Astrocyte (in vitro differentiated cells and primary cell): ENCODE results near the gene ADAMTSL2. TPM values are rescaled to one million over a fixed set of nuclear protein-coding genes. Genes with fewer than 3 reads are reported as not detected.

Experiments
- DNase-seq: peaks from one replicate; pipeline ENCODE4 v3.0.0-alpha.2; 2010; ENCODE audit warnings: low read depth
- FAIRE-seq: peaks from 2 replicates; lab custom pipeline; 2011; peaks lifted over from hg19 to GRCh38; lab: Jason Lieb, UNC
- H2AFZ ChIP-seq: 2 replicates; pipeline ENCODE4 v1.6.0; 2012; ENCODE audit warnings: low read depth, low read length, inconsistent platforms
- H3K27ac ChIP-seq: 2 replicates; pipeline ENCODE4 v1.5.1; 2011; ENCODE audit warnings: low read depth, low read length, inconsistent platforms
- H3K27me3 ChIP-seq: 2 replicates; pipeline ENCODE4 v1.6.0; 2011; ENCODE audit warnings: low read length, inconsistent platforms; ENCODE audit not compliant: insufficient read depth
- H3K36me3 ChIP-seq: 2 replicates; pipeline ENCODE4 v1.5.1; 2011; ENCODE audit warnings: low read length, inconsistent platforms; ENCODE audit not compliant: insufficient read depth
- H3K4me1 ChIP-seq: 2 replicates; pipeline ENCODE4 v1.5.1; 2011; ENCODE audit warnings: low read length, inconsistent platforms; ENCODE audit not compliant: insufficient read depth
- H3K4me2 ChIP-seq: 2 replicates; pipeline ENCODE4 v1.6.0; 2012; ENCODE audit warnings: low read length, inconsistent platforms
- H3K4me3 ChIP-seq: 2 replicates; pipeline ENCODE4 v1.5.1; 2011; ENCODE audit warnings: low read depth, mild to moderate bottlenecking, low read length, inconsistent platforms; ENCODE audit not compliant: insufficient read depth
- H3K79me2 ChIP-seq: 2 replicates; pipeline ENCODE4 v1.6.0; 2012; ENCODE audit warnings: mild to moderate bottlenecking, low read length, inconsistent platforms; ENCODE audit not compliant: insufficient read depth
- H3K9ac ChIP-seq: 2 replicates; pipeline ENCODE4 v1.6.0; 2012; ENCODE audit warnings: mild to moderate bottlenecking, low read length, inconsistent platforms
- H3K9me3 ChIP-seq: 2 replicates; pipeline ENCODE4 v1.5.1; 2012; ENCODE audit warnings: low read depth, mild to moderate bottlenecking, low read length, inconsistent platforms; ENCODE audit not compliant: insufficient read depth
- H4K20me1 ChIP-seq: 2 replicates; pipeline ENCODE4 v1.6.0; 2012; ENCODE audit warnings: low read length, inconsistent platforms; ENCODE audit not compliant: insufficient read depth
- H3K27ac Mint-ChIP-seq: one replicate; pipeline ENCODE4 v1.8.0; 2021; ENCODE audit warnings: mild to moderate bottlenecking, mixed read lengths; ENCODE audit not compliant: unreplicated experiment
- H3K27me3 Mint-ChIP-seq: one replicate; pipeline ENCODE4 v1.8.0; 2021; ENCODE audit warnings: low read depth, mixed read lengths; ENCODE audit not compliant: unreplicated experiment
- H3K36me3 Mint-ChIP-seq: one replicate; pipeline ENCODE4 v1.8.0; 2021; ENCODE audit warnings: low read depth, mixed read lengths; ENCODE audit not compliant: unreplicated experiment
- H3K4me1 Mint-ChIP-seq: one replicate; pipeline ENCODE4 v1.8.0; 2021; ENCODE audit warnings: low read depth, mixed read lengths; ENCODE audit not compliant: unreplicated experiment
- H3K4me3 Mint-ChIP-seq: one replicate; pipeline ENCODE4 v1.8.0; 2021; ENCODE audit warnings: mild to moderate bottlenecking, moderate library complexity, mixed read lengths; ENCODE audit not compliant: unreplicated experiment
- H3K9me3 Mint-ChIP-seq: one replicate; pipeline ENCODE4 v1.8.0; 2021; ENCODE audit warnings: mild to moderate bottlenecking, mixed read lengths; ENCODE audit not compliant: unreplicated experiment
- EZH2 ChIP-seq: IDR thresholded peaks from 2 replicates; pipeline ENCODE4 v1.6.1; 2012; ENCODE audit warnings: mild to moderate bottlenecking, low read length, inconsistent platforms; ENCODE audit not compliant: insufficient read depth
- total RNA-seq: library from RNA; stranded (reverse); gene quantifications from 2 replicates; pipeline ENCODE4 v1.2.1, GENCODE V29; 2021
- TF ChIP-seq, protein P1 (sequence below): IDR thresholded peaks from 2 replicates; pipeline ENCODE4 v1.5.1; 2011; ENCODE audit warnings: low read depth, mild to moderate bottlenecking, inconsistent platforms, low read length, moderate library complexity; ENCODE audit not compliant: insufficient read depth

Gene ADAMTSL2
- total RNA-seq, 1 donor from 2014 or later = 0.52 TPM

GRCh38 chr9:133622555-133622954, 88.1 kb downstream of the ADAMTSL2 start:
- no peak overlapping the region for H3K27ac ChIP-seq
- H3K36me3 Mint-ChIP-seq = peaks cover 3% of the 10 kb centered on the region
- TF ChIP-seq EZH2 = no peak
- TF ChIP-seq, protein P1, sequence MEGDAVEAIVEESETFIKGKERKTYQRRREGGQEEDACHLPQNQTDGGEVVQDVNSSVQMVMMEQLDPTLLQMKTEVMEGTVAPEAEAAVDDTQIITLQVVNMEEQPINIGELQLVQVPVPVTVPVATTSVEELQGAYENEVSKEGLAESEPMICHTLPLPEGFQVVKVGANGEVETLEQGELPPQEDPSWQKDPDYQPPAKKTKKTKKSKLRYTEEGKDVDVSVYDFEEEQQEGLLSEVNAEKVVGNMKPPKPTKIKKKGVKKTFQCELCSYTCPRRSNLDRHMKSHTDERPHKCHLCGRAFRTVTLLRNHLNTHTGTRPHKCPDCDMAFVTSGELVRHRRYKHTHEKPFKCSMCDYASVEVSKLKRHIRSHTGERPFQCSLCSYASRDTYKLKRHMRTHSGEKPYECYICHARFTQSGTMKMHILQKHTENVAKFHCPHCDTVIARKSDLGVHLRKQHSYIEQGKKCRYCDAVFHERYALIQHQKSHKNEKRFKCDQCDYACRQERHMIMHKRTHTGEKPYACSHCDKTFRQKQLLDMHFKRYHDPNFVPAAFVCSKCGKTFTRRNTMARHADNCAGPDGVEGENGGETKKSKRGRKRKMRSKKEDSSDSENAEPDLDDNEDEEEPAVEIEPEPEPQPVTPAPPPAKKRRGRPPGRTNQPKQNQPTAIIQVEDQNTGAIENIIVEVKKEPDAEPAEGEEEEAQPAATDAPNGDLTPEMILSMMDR = no peak

More at GRCh38 chr9:133622555-133622954, 88.1 kb downstream of the ADAMTSL2 start:
- H3K9ac ChIP-seq = no peak overlapping the region
- no peaks in the 10 kb centered on the region for H3K36me3 ChIP-seq
- peaks cover 3% of the 10 kb centered on the region for H3K4me1 Mint-ChIP-seq
- FAIRE-seq (no peak), DNase-seq (no peak)
- no peaks in the 10 kb centered on the region for H4K20me1 ChIP-seq
- H3K4me3 Mint-ChIP-seq = no peak overlapping the region
- H3K27me3 Mint-ChIP-seq = peaks cover 77% of the 10 kb centered on the region
- H3K27ac Mint-ChIP-seq = no peak overlapping the region
- H3K27me3 ChIP-seq = peaks cover 35% of the 10 kb centered on the region
- no peak overlapping the region for H3K4me2 ChIP-seq
- H3K79me2 ChIP-seq = no peaks in the 10 kb centered on the region
- peaks cover 4% of the 10 kb centered on the region for H3K9me3 ChIP-seq
- no peak overlapping the region for H3K4me3 ChIP-seq
- peaks cover 31% of the 10 kb centered on the region for H3K9me3 Mint-ChIP-seq
- no peak overlapping the region for H2AFZ ChIP-seq
- H3K4me1 ChIP-seq = no peaks in the 10 kb centered on the region

Other genes with a start within 250 kb of the ADAMTSL2 start
- 22.2 and 25.1 TPM in 2 replicates for gene SURF6, start 198.5 kb upstream of the ADAMTSL2 start, total RNA-seq
- 25.2 and 28.8 TPM in 2 replicates for gene MED22, start 186.6 kb upstream of the ADAMTSL2 start, total RNA-seq
- 1,213 and 1,364 TPM in 2 replicates for gene RPL7A, start 186.5 kb upstream of the ADAMTSL2 start, total RNA-seq
- gene SURF1, start 178.2 kb upstream of the ADAMTSL2 start, total RNA-seq = 35.7 and 35.9 TPM in 2 replicates
- gene SURF2, start 178.2 kb upstream of the ADAMTSL2 start, total RNA-seq = 18.8 and 20.0 TPM in 2 replicates
- 338 and 374 TPM in 2 replicates for gene SURF4, start 158.6 kb upstream of the ADAMTSL2 start, total RNA-seq
- gene STKLD1, start 158.3 kb upstream of the ADAMTSL2 start, total RNA-seq = 0.58 and 0.82 TPM in 2 replicates
- 19.7 and 22.5 TPM in 2 replicates for gene REXO4, start 116.7 kb upstream of the ADAMTSL2 start, total RNA-seq
- gene ADAMTS13, start 112.3 kb upstream of the ADAMTSL2 start, total RNA-seq = 5.6 and 7.3 TPM in 2 replicates
- 13.1 and 14.2 TPM in 2 replicates for gene CACFD1, start 74.7 kb upstream of the ADAMTSL2 start, total RNA-seq
- 21.1 and 24.3 TPM in 2 replicates for gene SLC2A6, start 55.6 kb upstream of the ADAMTSL2 start, total RNA-seq
- not detected in 2 replicates for gene MYMK, start 9.7 kb upstream of the ADAMTSL2 start, total RNA-seq
- gene FAM163B, start 74.7 kb downstream of the ADAMTSL2 start, total RNA-seq = not detected in 2 replicates
- not detected in 2 replicates for gene DBH, start 101.7 kb downstream of the ADAMTSL2 start, total RNA-seq
- gene SARDH, start 203.6 kb downstream of the ADAMTSL2 start, total RNA-seq = 2.8 and 3.7 TPM in 2 replicates